GM12878 (cell line): ENCODE measurements around the gene HMGCR. TPM values are rescaled to one million over a fixed set of nuclear protein-coding genes. Genes with fewer than 3 reads are reported as not detected.
"Not testable (repeated sequence)": the region's sequence is repeated elsewhere in the genome, so short reads cannot be mapped to it uniquely, and the experiment has no call there.

Source experiments
- ATAC-seq: fragments of 200-7000 bp; cut with Tn5 transposase; 3 replicates; pipeline ENCODE4 v1.9.1; 2020; ENCODE audit warnings: mild to moderate bottlenecking, moderate library complexity
- BruUV-seq: library from RNA; stranded (reverse); fragments of 400-500 nt; replicated peaks from 2 replicates; lab custom pipeline; 2021; lab: Mats Ljungman, UMichigan
- CTCF ChIA-PET: fragments of 300-600 bp; sonication (Branson Sonifier 250); formaldehyde crosslinking; extraction: SDS; loops from one replicate; lab custom pipeline; 2021; ENCODE audit warnings: inconsistent platforms; lab: Yijun Ruan, JAX
- POLR2A ChIA-PET: fragments of 350-600 bp; formaldehyde crosslinking; extraction: SDS; loops from one replicate; lab custom pipeline; 2021; ENCODE audit warnings: inconsistent platforms; lab: Charles Lee
- RAD21 ChIA-PET: fragments of 300-600 bp; sonication (Branson Sonifier 250); formaldehyde crosslinking; loops from one replicate; lab custom pipeline; 2023; ENCODE audit warnings: antibody characterized with exemption; ENCODE audit not compliant: unreplicated experiment; lab: Charles Lee
- SMC1A ChIA-PET: fragments of 300-600 bp; sonication (Branson Sonifier 250); formaldehyde crosslinking; loops from one replicate; lab custom pipeline; 2023; ENCODE audit not compliant: unreplicated experiment, uncharacterized antibody; lab: Charles Lee
- DNase-seq: peaks from one replicate; pipeline ENCODE4 v3.0.0-alpha.2; 2011; ENCODE audit warnings: low read depth, low spot score
- FAIRE-seq: peaks from 3 replicates; lab custom pipeline; 2011; peaks lifted over from hg19 to GRCh38; lab: Jason Lieb, UNC
- H2AFZ ChIP-seq: 2 replicates; pipeline ENCODE4 v1.6.0; 2011; ENCODE audit warnings: low read depth, low read length, control low read depth; ENCODE audit not compliant: control insufficient read depth
- H3K27ac ChIP-seq: 2 replicates; pipeline ENCODE4 v1.5.1; 2011; ENCODE audit warnings: control low read depth; ENCODE audit not compliant: control insufficient read depth, insufficient read depth
- H3K27me3 ChIP-seq, 2 experiments: replicated peaks in 1 of 2; 2 replicates each; pipeline versions ENCODE4 v1.6.0 to v1.6.1; 2011; ENCODE audit warnings: low read length in 1 of 2; ENCODE audit not compliant: control insufficient read depth in 2 of 2, insufficient read depth in 2 of 2
- H3K36me3 ChIP-seq, 2 experiments: 2 replicates each; pipeline ENCODE4 v1.5.1; 2011; ENCODE audit warnings: low read length in 1 of 2; ENCODE audit not compliant: control insufficient read depth in 2 of 2, insufficient read depth in 2 of 2
- H3K4me1 ChIP-seq: 2 replicates; pipeline ENCODE4 v1.6.1; 2011; ENCODE audit warnings: mild to moderate bottlenecking, low read length, moderate library complexity, mixed read lengths; ENCODE audit not compliant: control insufficient read depth, insufficient read depth
- H3K4me2 ChIP-seq: 2 replicates; pipeline ENCODE4 v1.6.0; 2011; ENCODE audit warnings: control low read depth; ENCODE audit not compliant: control insufficient read depth, insufficient read depth
- H3K4me3 ChIP-seq: fragments of 200-600 bp; sonication (generic); 2 replicates; pipeline ENCODE4 v1.5.1; 2016
- H3K79me2 ChIP-seq: 2 replicates; pipeline ENCODE4 v1.6.0; 2011; ENCODE audit warnings: low read length; ENCODE audit not compliant: control insufficient read depth, insufficient read depth
- H3K9ac ChIP-seq: 2 replicates; pipeline ENCODE4 v1.8.0; 2011; ENCODE audit warnings: low read length, control low read depth, mixed read lengths; ENCODE audit not compliant: control insufficient read depth, insufficient read depth
- H3K9me3 ChIP-seq: replicated peaks from 3 replicates; pipeline ENCODE4 v1.5.1; 2011; ENCODE audit warnings: mild to moderate bottlenecking, low read length; ENCODE audit not compliant: control insufficient read depth, insufficient read depth
- H4K20me1 ChIP-seq: 2 replicates; pipeline ENCODE4 v1.6.0; 2011; ENCODE audit not compliant: control insufficient read depth, insufficient read depth
- ATF3 ChIP-seq: IDR thresholded peaks from 2 replicates; pipeline ENCODE4 v1.6.1; 2011; ENCODE audit warnings: low read depth, mild to moderate bottlenecking, low read length, moderate library complexity, borderline replicate concordance; ENCODE audit errors: extremely low read depth
- BCLAF1 ChIP-seq: fragments of 450-650 bp; IDR thresholded peaks from 2 replicates; pipeline ENCODE4 v1.6.1; 2017; ENCODE audit warnings: antibody characterized with exemption, mild to moderate bottlenecking, moderate library complexity
- CHD4 ChIP-seq: fragments of 200-600 bp; sonication (generic); IDR thresholded peaks from 2 replicates; pipeline ENCODE4 v1.6.1; 2016; ENCODE audit warnings: mild to moderate bottlenecking
- WGBS: methylation state at CpG from one replicate; pipeline ENCODE4 v1.1.6; 2016; ENCODE audit warnings: low lambda C conversion rate; ENCODE audit not compliant: insufficient replicate concordance, insufficient coverage; ENCODE audit errors: missing lambda C conversion rate; 5-methylcytosine and 5-hydroxymethylcytosine counted together
- in situ Hi-C: fragments of 300-500 bp; cut with MboI; formaldehyde crosslinking; loops from 9 replicates; pipeline ENCODE4 v1.14.3; 2018; ENCODE audit warnings: mixed read lengths
- intact Hi-C: fragments of 100-400 bp; cut with micrococcal nuclease; formaldehyde crosslinking; loops from one replicate; pipeline ENCODE4 v1.14.2; 2022; ENCODE audit not compliant: unreplicated experiment
- polyA plus RNA-seq, 11 experiments: library from polyadenylated mRNA; depleted of rRNA in 4 of 11; unstranded in 6 of 11; stranded (reverse) in 5 of 11; fragments of >200 nt; fragmentation: Nextera tagmentation in 4 of 11; fragmentation: Illumina TruSeq in 1 of 11; extraction: Ambion mirVana in 4 of 11; extraction: Trizol in 1 of 11; gene quantifications; 1 replicate in 1 of 11; 2 replicates in 10 of 11; pipeline versions ENCODE4 v1.2.1 to v1.2.3, GENCODE V29; 2011 to 2016; ENCODE audit warnings: inconsistent platforms in 2 of 11, missing spikeins in 2 of 11, low read depth in 1 of 11
- total RNA-seq, 4 experiments: library from RNA; depleted of rRNA in 3 of 4; stranded (reverse); fragments of >200 nt in 3 of 4; fragmentation: Illumina TruSeq in 1 of 4; extraction: Trizol in 1 of 4; gene quantifications; 2 replicates each; pipeline versions ENCODE4 v1.2.1 to v1.2.3, GENCODE V29; 2013 to 2021

Gene HMGCR
- total and polyA plus RNA-seq, 10 of the 15 experiments (the other 5 are each of a cell fraction or from before 2014, with no cell fraction given), result 30.8 to 119 (median 73.9) TPM

- H2AFZ ChIP-seq, H3K9me3 ChIP-seq, H3K79me2 ChIP-seq, H3K4me1 ChIP-seq, H3K4me3 ChIP-seq, H3K27me3 ChIP-seq, RAD21 ChIA-PET, H3K27ac ChIP-seq, H4K20me1 ChIP-seq, H3K4me2 ChIP-seq, DNase-seq, POLR2A ChIA-PET, ATAC-seq, FAIRE-seq, in situ Hi-C loops, H3K36me3 ChIP-seq, intact Hi-C loops, CTCF ChIA-PET, H3K9ac ChIP-seq, BruUV-seq: not testable (repeated sequence)
- SMC1A ChIA-PET, result interaction anchor here (1.4 kb wide), 1 partner anchor 18 kb away, joined by 3 read pairs; no protein-coding TSS in a partner anchor
- WGBS, result 5% methylated on average over 3 of the region's 3 CpGs
Measured at GRCh38 chr5:75291844-75292243, 45.2 kb upstream of the HMGCR start.

GRCh38 chr5:75300084-75300483 lies 36.9 kb upstream of the HMGCR start:
- no peak overlapping the region for H3K9ac ChIP-seq
- H4K20me1 ChIP-seq, result no peaks in the 10 kb centered on the region
- H3K79me2 ChIP-seq, result no peaks in the 10 kb centered on the region
- no peak overlapping the region for H3K4me2 ChIP-seq
- in situ Hi-C loops (no loop called here), intact Hi-C loops (no loop called here)
- no peaks in the 10 kb centered on the region for H3K27me3 ChIP-seq
- ChIA-PET RAD21 (no interaction called here), SMC1A (no interaction called here), POLR2A (no interaction called here), CTCF (no interaction called here)
- no peaks in the 10 kb centered on the region for H3K4me1 ChIP-seq
- ATAC-seq, result no peak
- no peaks in the 10 kb centered on the region for H3K9me3 ChIP-seq
- no peak overlapping the region for H2AFZ ChIP-seq
- BruUV-seq, result no TSS peak
- H3K27ac ChIP-seq, result no peak overlapping the region
- TF ChIP-seq ATF3, result no peak
- TF ChIP-seq BCLAF1, result no peak
- TF ChIP-seq CHD4, result no peak
- TF ChIP-seq, all 136 proteins: peak for 0
- no peak overlapping the region for H3K4me3 ChIP-seq
- FAIRE-seq (no peak), DNase-seq (no peak)
- no peaks in the 10 kb centered on the region for H3K36me3 ChIP-seq
